Lung (tissue), 13 donors: ENCODE results near the gene ACADM. TPM values are rescaled to one million over a fixed set of nuclear protein-coding genes. Genes with fewer than 3 reads are reported as not detected.

ENCODE experiments used
- ATAC-seq: fragments of 200-7000 bp; cut with Tn5 transposase; one replicate; pipeline ENCODE4 v1.9.1; 2020; ENCODE audit warnings: moderate number of reproducible peaks; ENCODE audit not compliant: insufficient read depth, low FRiP score
- DNase-seq, 3 donors: peaks; one replicate each; pipeline ENCODE4 v3.0.0-alpha.2; 2013 to 2017
- H3K27ac ChIP-seq, 2 donors: one replicate each; pipeline ENCODE4 v1.5.1; 2013; ENCODE audit warnings: mild to moderate bottlenecking in 2 of 2, moderate library complexity in 2 of 2, control low read depth in 1 of 2, inconsistent platforms in 1 of 2, low read depth in 1 of 2, low read length in 1 of 2
- H3K27me3 ChIP-seq, 3 donors: one replicate each; pipeline ENCODE4 v1.5.1; 2013; ENCODE audit warnings: low read length in 2 of 3; ENCODE audit not compliant: control insufficient read depth in 3 of 3, insufficient read depth in 3 of 3
- H3K36me3 ChIP-seq, 4 donors: one replicate each; pipeline ENCODE4 v1.5.1; 2013; ENCODE audit warnings: low read length in 4 of 4, mild to moderate bottlenecking in 1 of 4, moderate library complexity in 1 of 4; ENCODE audit not compliant: control insufficient read depth in 4 of 4, insufficient read depth in 4 of 4
- H3K4me1 ChIP-seq, 5 donors: one replicate each; pipeline ENCODE4 v1.5.1; 2013; ENCODE audit warnings: low read length in 5 of 5, mild to moderate bottlenecking in 2 of 5, moderate library complexity in 1 of 5; ENCODE audit not compliant: control insufficient read depth in 5 of 5, insufficient read depth in 5 of 5
- H3K4me3 ChIP-seq: one replicate; pipeline ENCODE4 v1.5.1; 2013; ENCODE audit warnings: mild to moderate bottlenecking, control low read depth, moderate library complexity
- H3K9ac ChIP-seq, 2 donors: one replicate each; pipeline ENCODE4 v1.5.1; 2013; ENCODE audit warnings: low read length in 2 of 2, control low read depth in 1 of 2; ENCODE audit not compliant: insufficient read depth in 1 of 2
- H3K9me3 ChIP-seq, 4 donors: one replicate each; pipeline ENCODE4 v1.5.1; 2013; ENCODE audit warnings: low read length in 3 of 4, mild to moderate bottlenecking in 1 of 4, moderate library complexity in 1 of 4; ENCODE audit not compliant: control insufficient read depth in 4 of 4, insufficient read depth in 3 of 4
- CTCF ChIP-seq: IDR thresholded peaks from 2 replicates; pipeline ENCODE4 v1.5.1; 2012; ENCODE audit warnings: mild to moderate bottlenecking; ENCODE audit errors: control extremely low read depth, extremely low read depth
- WGBS, 2 donors: extraction: QIAGEN DNeasy Blood & Tissue Kit; methylation state at CpG; one replicate each; pipeline ENCODE4 v1.1.7; 2013; 5-methylcytosine and 5-hydroxymethylcytosine counted together
- polyA plus RNA-seq, 2 donors: library from polyadenylated mRNA; stranded (reverse); fragments of 200-250 nt; gene quantifications; one replicate each; pipeline ENCODE4 v1.2.1, GENCODE V29; 2013
- small RNA-seq: library from RNA; depleted of rRNA; stranded (forward); fragments of <200 nt; gene quantifications from one replicate; pipeline ENCODE3, GENCODE V24; 2014; ENCODE audit warnings: low replicate concordance
- total RNA-seq, 2 donors: library from RNA; depleted of rRNA in 1 of 2; stranded (reverse); fragments of >200 nt in 1 of 2; gene quantifications; one replicate each; pipeline ENCODE4 v1.2.1, GENCODE V29; 2014 to 2021
- donor health status: control.
- donor health status: control.
- donor health status: Bipolar disorder and iron deficiency.
- donor health status: healthy.
- donor health status: DM: yes; HTN: yes; CAD: no.

ACADM gene
- total and polyA plus RNA-seq, 4 donors: 14.9 to 71.5 (median 31.4) TPM

DNA sequence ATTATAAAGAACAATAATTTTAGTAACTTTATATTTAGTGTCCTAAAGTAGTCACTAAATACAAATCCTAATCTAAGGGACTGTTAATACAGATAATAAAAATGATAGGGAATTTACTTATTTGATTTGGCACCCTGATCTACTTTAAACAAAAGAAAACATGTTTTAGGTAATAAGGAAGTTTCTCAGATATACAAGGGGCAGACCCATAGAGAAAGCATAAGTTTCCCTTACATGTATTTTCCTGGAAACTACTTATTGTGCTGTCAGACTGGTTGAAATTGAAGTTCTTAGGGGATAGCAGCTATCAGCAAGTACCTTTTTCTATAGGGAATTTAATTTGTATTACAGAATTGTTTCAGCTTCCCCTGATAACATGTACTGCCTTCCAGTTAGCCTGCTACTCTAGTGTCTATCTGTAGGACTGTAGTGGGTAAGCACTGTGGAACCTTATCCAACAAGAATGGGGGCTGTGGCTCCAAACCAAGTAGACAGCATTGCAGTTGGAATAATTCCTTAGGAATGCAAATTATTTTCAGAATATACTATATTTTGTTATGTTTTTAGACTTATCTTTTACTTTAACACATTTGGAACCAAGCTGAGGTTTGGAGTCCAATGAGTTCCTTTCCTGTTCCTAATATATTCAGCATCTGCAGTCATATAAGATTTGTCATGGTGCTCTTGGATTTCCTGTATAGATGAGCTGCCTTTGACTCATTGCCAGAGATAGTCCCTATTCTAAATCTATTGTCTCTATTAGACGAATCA, 86.9 kb downstream of the ACADM start:
- ATAC-seq: no peak
- Histone ChIP-seq H3K4me1 (no peaks in the 10 kb centered on the region), H3K36me3 (no peaks in the 10 kb centered on the region), H3K9me3 (no peaks in the 10 kb centered on the region), H3K4me3 (no peak overlapping the region), H3K27ac (no peak overlapping the region), H3K27me3 (no peaks in the 10 kb centered on the region), H3K9ac (no peak overlapping the region)
- no peak for DNase-seq
- WGBS, 2 donors: 67 to 80% methylated on average over 1 of the region's 1 CpG
- TF ChIP-seq CTCF: no peak

- no peaks in the 10 kb centered on the region for H3K27me3 ChIP-seq
- no peaks in the 10 kb centered on the region for H3K4me1 ChIP-seq
- no peak for DNase-seq
- H3K36me3 ChIP-seq: no peaks in the 10 kb centered on the region
- no peak for TF ChIP-seq CTCF
- 63 to 88% methylated on average over 3 of the region's 3 CpGs for WGBS, 2 donors
- no peak overlapping the region for H3K27ac ChIP-seq
- no peak overlapping the region for H3K9ac ChIP-seq
- ATAC-seq: no peak
- no peaks in the 10 kb centered on the region for H3K9me3 ChIP-seq
- H3K4me3 ChIP-seq: no peak overlapping the region
Observed at GRCh38 chr1:75812065-75812464, 87.6 kb downstream of the ACADM start.

Small RNAs within 50 kb of the gene (small RNA-seq; reads per million reads assigned to genes)
- gene SNORD45A (not detected), gene SNORD45B (not detected), gene SNORD45C (not detected)

Other genes with a start within 250 kb of the ACADM start
- gene SLC44A5, start 113.6 kb upstream of the ACADM start, total RNA-seq: 1 to 10 TPM in 1 of 2 donors, under 1 TPM in 1; 0.31 to 1.6 TPM
- under 1 TPM; 0.10 to 0.55 TPM for gene SLC44A5, start 113.6 kb upstream of the ACADM start, polyA plus RNA-seq
- gene RABGGTB, start 61.5 kb downstream of the ACADM start, total RNA-seq: 10 to 100 TPM; 60.7 to 99.9 TPM
- gene RABGGTB, start 61.5 kb downstream of the ACADM start, polyA plus RNA-seq: 10 to 100 TPM; 66.8 to 69.3 TPM
- gene MSH4, start 72.2 kb downstream of the ACADM start, total RNA-seq: under 1 TPM; 0.34 to 0.40 TPM
- under 1 TPM; 0.13 to 0.37 TPM for gene MSH4, start 72.2 kb downstream of the ACADM start, polyA plus RNA-seq
- gene ASB17, start 207.7 kb downstream of the ACADM start, total RNA-seq: not detected
- not detected for gene ASB17, start 207.7 kb downstream of the ACADM start, polyA plus RNA-seq